HG03025 (cell line): ENCODE results near the gene ESPN.
"Not testable (repeated sequence)": the region's sequence is repeated elsewhere in the genome, so short reads cannot be mapped to it uniquely, and the experiment has no call there.

Source experiments
- ATAC-seq: cut with Tn5 transposase; IDR thresholded peaks from one replicate; pipeline ENCODE4 v1.9.1; 2021; ENCODE audit warnings: mild to moderate bottlenecking, moderate library complexity; ENCODE audit not compliant: unreplicated experiment, low FRiP score

The ESPN gene

GRCh38 chr1:6424619-6425593, at the start of gene ESPN:
ESPN (plus strand) TSS chr1:6424776; CDS start chr1:6424956, 180 bp downstream.
- no peak for ATAC-seq

- ATAC-seq = no peak
Measured at GRCh38 chr1:6378096-6378746, 46.4 kb upstream of the ESPN start.

GRCh38 chr1:6380037-6380436, 44.5 kb upstream of the ESPN start:
- ATAC-seq = no peak

- no peak for ATAC-seq
Measured at GRCh38 chr1:6384135-6384534, 40.4 kb upstream of the ESPN start.

- ATAC-seq = no peak
Measured at GRCh38 chr1:6384962-6385361, 39.6 kb upstream of the ESPN start.

GRCh38 chr1:6385488-6386191, 38.9 kb upstream of the ESPN start:
- ATAC-seq = no peak

- no peak for ATAC-seq
Measured at GRCh38 chr1:6386371-6386949, 38.1 kb upstream of the ESPN start.

GRCh38 chr1:6389971-6390370, 34.6 kb upstream of the ESPN start:
- no peak for ATAC-seq

- ATAC-seq = no peak
Measured at GRCh38 chr1:6391951-6392808, 32.4 kb upstream of the ESPN start.

GRCh38 chr1:6392809-6393399, 31.7 kb upstream of the ESPN start:
- peak; percentile 18 for ATAC-seq

- peak; percentile 70 for ATAC-seq
Measured at GRCh38 chr1:6393400-6394187, 31.0 kb upstream of the ESPN start, which contains the start of gene ACOT7. ACOT7 (minus strand) TSS chr1:6393767; CDS start chr1:6393399, 368 bp downstream.

GRCh38 chr1:6395130-6395529, 29.4 kb upstream of the ESPN start:
- ATAC-seq = not testable (repeated sequence)

GRCh38 chr1:6395781-6396244, 28.8 kb upstream of the ESPN start:
- ATAC-seq = not testable (repeated sequence)

- no peak for ATAC-seq
Measured at GRCh38 chr1:6396998-6397397, 27.6 kb upstream of the ESPN start.

GRCh38 chr1:6397844-6398441, 26.6 kb upstream of the ESPN start:
- no peak for ATAC-seq

- ATAC-seq = no peak
Measured at GRCh38 chr1:6399294-6399693, 25.3 kb upstream of the ESPN start.

GRCh38 chr1:6401673-6402072, 22.9 kb upstream of the ESPN start:
- ATAC-seq = no peak

- no peak for ATAC-seq
Measured at GRCh38 chr1:6408023-6408422, 16.6 kb upstream of the ESPN start.
